SU-DHL-6 (cell line): ENCODE measurements around the gene KRT71.

Experiments used
- CTCF ChIP-seq: fragments of 200-600 bp; sonication (generic); IDR thresholded peaks from one replicate; pipeline ENCODE4 v1.5.1; 2017; ENCODE audit warnings: antibody characterized with exemption, mild to moderate bottlenecking, low read length, moderate library complexity; ENCODE audit not compliant: insufficient read depth, poor library complexity, severe bottlenecking
- EZH2phosphoT487 ChIP-seq: fragments of 200-600 bp; sonication (generic), shearing (Covaris generic); conservative IDR thresholded peaks from 2 replicates; pipeline ENCODE4 v1.6.1; 2018; ENCODE audit warnings: mild to moderate bottlenecking, antibody characterized with exemption, low read length, moderate library complexity, mixed read lengths

DNA sequence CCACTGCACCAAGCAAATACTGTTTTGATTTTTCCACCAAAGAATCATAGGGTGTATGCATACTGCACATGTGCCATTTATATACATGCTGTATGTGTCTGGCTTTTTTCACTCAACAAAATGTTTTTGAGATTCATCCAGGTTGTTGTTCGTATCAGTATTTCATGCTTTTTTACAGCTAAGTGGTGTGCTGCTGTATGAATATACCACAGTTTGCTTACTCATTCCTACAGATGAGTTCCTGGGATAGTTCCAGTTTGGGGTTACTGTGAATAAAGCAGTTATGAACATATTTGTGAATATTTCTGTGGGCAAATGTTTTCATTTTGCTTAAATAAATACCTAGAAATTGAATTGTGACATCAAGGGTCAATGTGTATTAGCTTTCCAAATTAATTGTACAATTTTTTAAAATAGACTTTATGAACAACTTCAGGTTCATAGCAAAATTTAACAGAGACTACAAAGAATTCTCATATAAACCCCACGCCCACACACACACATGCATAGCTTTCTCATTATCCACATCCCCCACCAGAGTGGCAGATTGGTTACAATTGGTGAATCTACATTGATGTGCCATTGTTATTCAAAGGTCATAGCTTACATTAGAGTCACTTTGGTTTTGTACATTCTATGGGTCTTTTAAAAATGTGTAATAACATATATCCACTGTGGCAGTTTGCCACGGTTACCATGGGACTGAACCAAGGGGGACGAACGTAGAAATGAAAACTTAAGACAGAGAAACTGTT is 53.0 kb downstream of the KRT71 start:
- TF ChIP-seq CTCF (no peak), EZH2phosphoT487 (no peak)
